Bronchial epithelial cell (primary cell): ENCODE results near the gene NUTM2G. TPM values are rescaled to one million over a fixed set of nuclear protein-coding genes. Genes with fewer than 3 reads are reported as not detected.
"Not testable (repeated sequence)": the region's sequence is repeated elsewhere in the genome, so short reads cannot be mapped to it uniquely, and the experiment has no call there.

Source experiments
- DNase-seq: peaks from one replicate; pipeline ENCODE4 v3.0.0-alpha.2; 2010; ENCODE audit warnings: low read depth
- FAIRE-seq: peaks from 2 replicates; lab custom pipeline; 2011; peaks lifted over from hg19 to GRCh38; lab: Jason Lieb, UNC
- H3K27me3 ChIP-seq: 2 replicates; pipeline ENCODE4 v1.5.1; 2011; ENCODE audit warnings: low read length; ENCODE audit not compliant: control insufficient read depth, insufficient read depth
- H3K36me3 ChIP-seq: 2 replicates; pipeline ENCODE4 v1.5.1; 2011; ENCODE audit warnings: low read length; ENCODE audit not compliant: control insufficient read depth, insufficient read depth
- H3K4me3 ChIP-seq: 2 replicates; pipeline ENCODE4 v1.5.1; 2011; ENCODE audit warnings: mild to moderate bottlenecking, low read depth, low read length, control low read depth
- total RNA-seq: library from RNA; depleted of rRNA; stranded (reverse); fragments of >200 nt; gene quantifications from 2 replicates; pipeline ENCODE4 v1.2.1, GENCODE V29; 2014

Gene NUTM2G
- total RNA-seq, 1 donor from 2014 or later, result not detected

DNA sequence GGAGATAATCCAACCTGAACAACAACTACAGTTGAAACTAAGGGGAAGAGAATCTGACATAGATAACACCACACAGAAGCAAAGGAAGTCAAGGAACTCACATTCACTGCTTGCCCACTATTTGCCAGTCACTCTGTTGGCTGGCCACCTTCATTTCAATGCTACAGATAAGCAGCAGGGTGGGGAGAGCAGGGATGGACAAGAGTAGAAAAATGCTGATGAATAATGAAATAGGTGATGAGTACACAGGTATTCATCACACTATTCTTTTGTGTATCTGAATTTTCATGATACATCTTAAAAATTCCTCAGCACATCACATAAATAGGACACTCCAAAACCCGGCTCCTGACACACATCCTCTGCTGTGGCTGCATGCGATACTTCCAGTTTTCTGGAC, 21.9 kb downstream of the NUTM2G start:
- not testable (repeated sequence) for H3K27me3 ChIP-seq, DNase-seq

GRCh38 chr9:96967591-96967990, 38.9 kb downstream of the NUTM2G start:
- not testable (repeated sequence) for H3K4me3 ChIP-seq, FAIRE-seq, H3K27me3 ChIP-seq, H3K36me3 ChIP-seq
- DNase-seq, result peak; percentile 86

More for the DNA sequence above, 21.9 kb downstream of the NUTM2G start:
- H3K36me3 ChIP-seq, H3K4me3 ChIP-seq, FAIRE-seq: not testable (repeated sequence)

DNA sequence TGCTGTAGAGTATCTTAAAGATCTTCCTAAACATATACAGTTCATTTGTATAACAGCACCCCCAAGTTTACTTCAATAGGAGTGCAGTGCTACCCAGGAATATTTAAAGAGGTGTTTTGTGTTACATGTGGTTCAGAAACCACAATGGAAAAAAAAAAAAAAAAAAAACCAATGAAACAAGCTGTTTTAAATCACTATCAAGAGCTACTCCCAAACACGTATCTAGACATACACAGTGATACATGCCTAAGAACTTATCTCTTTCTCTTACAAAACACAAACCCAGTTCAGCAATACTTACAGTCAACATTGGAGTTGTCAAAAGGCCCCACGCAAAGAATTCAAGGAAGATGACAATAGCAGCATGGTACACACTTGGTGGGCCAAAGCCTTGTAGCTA, 43.9 kb downstream of the NUTM2G start:
- not testable (repeated sequence) for FAIRE-seq, H3K36me3 ChIP-seq, H3K4me3 ChIP-seq, DNase-seq, H3K27me3 ChIP-seq

- FAIRE-seq, H3K36me3 ChIP-seq, H3K4me3 ChIP-seq, DNase-seq, H3K27me3 ChIP-seq: not testable (repeated sequence)
Observed at GRCh38 chr9:96974037-96974436, 45.4 kb downstream of the NUTM2G start.

DNA sequence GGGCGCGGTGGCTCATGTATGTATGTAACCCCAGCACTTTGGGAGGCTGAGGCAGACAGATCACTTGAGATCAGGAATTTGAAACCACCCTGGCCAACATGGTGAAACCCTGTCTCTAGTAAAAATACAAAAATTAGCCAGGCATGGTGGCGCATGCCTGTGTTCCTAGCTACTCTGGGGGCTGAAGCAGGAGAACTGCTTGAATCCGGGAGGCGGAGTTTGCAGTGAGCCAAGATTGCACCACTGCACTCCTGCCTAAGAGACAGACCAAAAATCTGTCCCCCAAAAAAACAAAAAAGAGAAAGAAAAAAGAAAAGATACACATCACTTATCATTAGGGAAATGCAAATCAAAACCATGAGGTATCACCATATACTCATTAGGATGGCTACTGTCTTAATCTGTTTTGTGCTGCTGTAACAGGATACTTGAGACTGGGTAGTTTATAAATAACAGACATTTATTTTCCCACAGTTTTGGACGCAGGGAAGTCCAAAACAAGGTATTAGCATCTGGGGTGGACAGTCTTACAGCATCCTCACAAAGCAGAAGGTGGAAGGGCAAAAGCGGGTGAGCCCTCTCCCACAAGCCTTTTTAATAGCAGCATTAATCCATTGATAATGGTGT, 55.0 kb downstream of the NUTM2G start:
- not testable (repeated sequence) for FAIRE-seq, H3K36me3 ChIP-seq, DNase-seq, H3K27me3 ChIP-seq, H3K4me3 ChIP-seq

DNA sequence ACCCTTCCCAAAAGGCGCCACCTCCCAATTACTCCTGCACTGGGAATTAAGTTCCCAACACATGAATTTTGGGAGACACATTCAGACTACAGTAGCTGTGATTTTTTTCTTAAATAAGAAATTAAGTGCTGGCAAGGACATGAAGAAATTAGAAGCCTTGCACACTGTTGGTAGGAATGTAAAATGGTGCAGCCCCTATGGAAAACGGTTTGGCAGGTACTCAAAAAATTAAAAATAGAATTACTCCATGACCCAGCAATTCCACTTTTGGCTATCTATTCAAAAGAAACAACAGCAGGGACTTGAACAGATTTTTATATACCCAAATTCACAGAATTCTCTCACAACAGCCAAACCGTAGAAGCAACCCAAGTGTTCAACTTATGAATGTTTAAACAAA, 55.5 kb downstream of the NUTM2G start:
- not testable (repeated sequence) for FAIRE-seq

DNA sequence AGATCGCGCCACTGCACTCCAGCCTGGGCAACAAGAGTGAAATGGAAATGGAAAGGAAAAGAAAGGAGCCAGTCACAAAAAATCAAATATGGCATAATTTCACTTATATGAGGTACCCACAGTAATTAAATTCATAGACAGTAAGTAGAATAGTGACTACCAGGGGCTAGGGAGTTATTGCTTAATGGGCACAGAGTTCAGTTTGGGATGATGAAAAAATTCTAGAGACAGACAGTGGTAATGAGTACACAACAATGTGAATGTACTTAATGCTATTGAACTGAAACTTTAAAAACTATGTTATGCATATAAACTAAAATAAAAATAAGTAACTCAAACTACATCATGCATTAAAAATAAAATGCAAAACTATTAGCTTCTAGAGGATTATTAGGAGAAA, 56.2 kb downstream of the NUTM2G start:
- H3K36me3 ChIP-seq, H3K27me3 ChIP-seq, DNase-seq, FAIRE-seq, H3K4me3 ChIP-seq: not testable (repeated sequence)

More for the DNA sequence above, 55.5 kb downstream of the NUTM2G start:
- H3K36me3 ChIP-seq, H3K27me3 ChIP-seq, H3K4me3 ChIP-seq, DNase-seq: not testable (repeated sequence)

Other genes starting within 250 kb of the NUTM2G start
- 5.5 and 6.9 TPM in 2 replicates for gene ZNF510, start 150.8 kb upstream of the NUTM2G start, total RNA-seq
- 2.1 and 3.5 TPM in 2 replicates for gene ZNF782, start 74.3 kb upstream of the NUTM2G start, total RNA-seq
- 17.4 and 35.1 TPM in 2 replicates for gene CTSV, start 110.3 kb downstream of the NUTM2G start, total RNA-seq